NOMO-1 treated with dmso at 0.1 percent for 144 hours (cell line): ENCODE data around the gene HOXA5.

ENCODE experiments used
- DNase-seq: peaks from one replicate; lab custom pipeline; 2025; ENCODE audit not compliant: unreplicated experiment; lab: John Stamatoyannopoulos, UW

Gene HOXA5

GRCh38 chr7:27097686-27098577, 45.5 kb downstream of the HOXA5 start:
- no peak for DNase-seq

GRCh38 chr7:27096768-27097514, 46.5 kb downstream of the HOXA5 start:
- no peak for DNase-seq

GRCh38 chr7:27095897-27096767, 47.3 kb downstream of the HOXA5 start, which contains the start of gene HOXA1:
Gene HOXA1 (minus strand): TSS chr7:27096000. CDS start chr7:27095912, 88 bp downstream.
- peak; percentile 93 for DNase-seq

GRCh38 chr7:27095050-27095896, 48.2 kb downstream of the HOXA5 start:
- DNase-seq = no peak

- no peak for DNase-seq
Measured at GRCh38 chr7:27094304-27095049, 49.0 kb downstream of the HOXA5 start.

GRCh38 chr7:27093184-27093895, 50.1 kb downstream of the HOXA5 start:
- DNase-seq = no peak

DNA sequence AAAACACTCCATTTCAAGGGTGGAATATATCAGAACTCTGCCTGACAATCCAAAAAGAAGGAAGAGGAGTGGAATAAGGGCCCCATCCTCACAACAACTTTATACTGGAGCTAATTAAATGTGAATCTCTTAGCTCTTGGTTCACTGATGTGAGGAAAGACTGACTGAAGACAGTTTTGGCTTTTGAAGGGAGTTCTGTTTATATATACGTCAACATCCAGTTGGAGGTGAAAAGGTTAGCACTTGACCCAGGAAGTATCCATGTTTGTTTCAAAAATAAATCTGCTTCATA, 50.7 kb downstream of the HOXA5 start:
- no peak for DNase-seq

DNA sequence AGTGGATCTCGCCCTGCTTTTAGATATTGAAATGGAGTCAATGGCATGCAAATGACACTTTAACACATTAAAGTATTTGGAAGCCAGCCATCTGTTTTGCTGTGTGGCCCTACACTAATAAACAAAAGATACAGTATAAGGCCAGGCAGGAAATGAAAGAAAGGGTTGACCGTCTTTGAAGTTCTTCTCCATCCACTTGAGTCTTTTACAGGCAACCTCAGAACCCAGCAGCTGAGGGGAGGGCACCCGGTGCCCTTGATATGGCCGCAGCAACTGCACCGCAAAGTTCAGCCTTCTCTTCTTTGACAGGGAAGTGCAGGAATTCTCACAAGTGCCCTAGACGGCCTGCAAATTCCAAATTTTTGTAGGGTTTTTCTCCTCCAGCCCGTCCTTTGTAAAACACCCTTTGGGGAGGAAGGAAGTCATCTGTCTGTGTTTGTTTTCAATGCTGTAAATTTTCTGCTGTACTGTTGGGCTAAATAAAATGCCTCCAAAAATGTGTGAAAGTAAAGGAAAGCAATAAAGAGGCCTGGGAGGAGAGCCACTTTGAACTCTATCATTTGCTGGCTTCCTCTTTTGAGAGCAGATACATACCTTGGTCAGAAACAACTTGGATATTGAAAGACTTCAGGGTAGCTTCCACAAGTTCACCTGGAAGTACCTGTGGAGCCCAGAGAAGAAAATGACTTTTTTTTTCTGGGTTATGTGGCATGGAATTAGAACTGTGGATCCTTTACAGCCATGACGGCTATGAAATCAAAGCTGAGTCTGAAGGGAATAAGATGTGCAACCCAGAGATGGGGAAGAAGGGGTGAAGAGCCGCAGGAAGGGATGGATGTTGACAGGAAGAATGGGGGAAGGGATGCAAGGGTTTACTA, 51.3 kb downstream of the HOXA5 start:
- no peak for DNase-seq

- DNase-seq = no peak
Measured at GRCh38 chr7:27091105-27091504, 52.4 kb downstream of the HOXA5 start.
